GM18907 (cell line): ENCODE data around the gene RFX5.
"Not testable (repeated sequence)": the region's sequence is repeated elsewhere in the genome, so short reads cannot be mapped to it uniquely, and the experiment has no call there.

ENCODE experiments used
- ATAC-seq: cut with Tn5 transposase; IDR thresholded peaks from one replicate; pipeline ENCODE4 v1.9.1; 2021; ENCODE audit warnings: mild to moderate bottlenecking, moderate library complexity; ENCODE audit not compliant: unreplicated experiment

RFX5 gene

GRCh38 chr1:151346769-151347522 is at the start of gene RFX5:
Gene RFX5, minus strand, starts transcription at chr1:151347252. Its CDS starts 932 bp downstream, at chr1:151346320.
- peak; percentile 93 for ATAC-seq

- not testable (repeated sequence) for ATAC-seq
These were observed 49.2 kb upstream of the RFX5 start for GRCh38 chr1:151396265-151396664.

- no peak for ATAC-seq
These were observed 46.5 kb upstream of the RFX5 start for GRCh38 chr1:151393583-151393982.

- ATAC-seq: no peak
These were observed 44.1 kb upstream of the RFX5 start for GRCh38 chr1:151391079-151391563.

- not testable (repeated sequence) for ATAC-seq
These were observed 43.4 kb upstream of the RFX5 start for GRCh38 chr1:151390221-151391078.

DNA sequence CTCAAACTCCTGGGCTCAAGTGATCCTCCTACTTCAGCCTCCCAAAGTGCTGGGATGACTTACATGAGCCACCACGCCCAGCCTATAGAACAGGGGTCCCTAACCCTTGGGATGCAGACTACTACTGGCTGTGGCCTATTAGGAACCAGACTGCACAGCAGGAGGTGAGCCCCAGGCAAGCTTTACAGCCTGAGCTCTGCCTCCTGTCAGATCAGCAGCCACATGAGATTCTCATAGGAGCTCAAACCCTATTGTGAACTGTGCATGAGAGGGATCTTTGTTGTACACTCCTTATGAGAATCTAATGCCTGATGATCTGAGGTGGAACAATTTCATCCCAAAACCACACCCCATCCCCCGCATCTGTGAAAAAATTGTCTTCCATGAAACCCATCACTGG is 39.0 kb upstream of the RFX5 start:
- ATAC-seq: no peak

- ATAC-seq: no peak
These were observed 37.5 kb upstream of the RFX5 start for GRCh38 chr1:151384584-151384983.

GRCh38 chr1:151377150-151377884 is 30.3 kb upstream of the RFX5 start:
- ATAC-seq: no peak

DNA sequence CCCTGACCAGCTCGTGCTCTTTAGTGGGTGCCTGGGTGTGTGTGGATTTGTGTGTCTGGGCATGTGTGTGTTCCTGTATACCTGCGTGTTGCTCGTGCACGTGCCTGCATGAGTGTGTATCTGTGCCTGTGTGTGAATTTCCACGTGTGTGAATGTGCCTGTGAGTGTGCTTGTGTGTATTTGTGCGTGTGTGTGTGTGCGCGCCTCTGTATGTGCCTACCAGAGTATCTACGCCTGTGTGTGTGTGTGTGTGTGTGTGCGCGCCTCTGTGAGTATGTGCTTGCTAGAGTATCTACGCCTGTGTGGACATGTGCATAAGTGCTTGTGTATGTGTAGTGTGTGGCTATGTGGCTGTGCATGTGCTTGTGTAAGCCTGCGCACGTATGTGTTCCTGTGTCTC is 26.1 kb upstream of the RFX5 start:
- no peak for ATAC-seq

- no peak for ATAC-seq
These were observed 25.2 kb upstream of the RFX5 start, which contains the start of gene SELENBP1 for GRCh38 chr1:151372058-151372934. Gene SELENBP1, minus strand, starts transcription at chr1:151372705. Its CDS starts 64 bp downstream, at chr1:151372641.

GRCh38 chr1:151371370-151372057 is 24.5 kb upstream of the RFX5 start:
- ATAC-seq: no peak

DNA sequence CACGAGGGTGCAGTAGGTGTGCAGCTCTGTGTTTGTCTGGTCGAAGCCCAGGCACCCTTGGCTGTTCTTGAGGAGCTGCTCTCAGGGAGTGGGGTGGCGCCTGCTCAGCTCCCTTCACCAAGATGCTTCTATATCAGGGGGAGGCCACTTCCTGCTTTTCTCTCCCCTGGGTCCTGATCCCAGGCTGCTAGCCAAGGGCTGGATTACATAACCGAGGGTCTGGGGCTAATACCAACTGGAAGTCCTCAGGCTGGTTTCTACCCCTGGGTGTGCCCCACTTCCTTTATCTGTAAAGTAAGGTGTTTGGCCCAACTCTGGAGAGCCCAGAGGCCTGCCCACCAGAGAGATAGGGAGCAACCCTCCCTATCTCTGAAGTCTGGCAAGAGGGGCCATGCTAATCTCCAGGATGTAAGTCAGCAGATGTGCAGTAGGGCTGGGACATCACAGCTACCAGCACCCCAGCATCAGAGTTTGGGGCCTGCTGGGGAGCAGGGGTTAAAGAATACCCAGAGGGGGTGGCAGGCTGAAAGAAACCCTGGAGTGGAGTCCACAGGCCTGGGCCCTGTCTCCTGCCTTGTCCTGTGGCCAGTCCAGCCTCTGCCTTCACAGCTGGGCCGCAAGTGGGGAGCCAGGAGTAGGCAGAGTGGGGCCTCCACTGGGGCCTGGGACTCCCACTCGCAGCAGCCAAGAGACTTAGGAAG is 23.3 kb upstream of the RFX5 start:
- ATAC-seq: no peak

GRCh38 chr1:151369621-151370048 is 22.6 kb upstream of the RFX5 start:
- no peak for ATAC-seq

DNA sequence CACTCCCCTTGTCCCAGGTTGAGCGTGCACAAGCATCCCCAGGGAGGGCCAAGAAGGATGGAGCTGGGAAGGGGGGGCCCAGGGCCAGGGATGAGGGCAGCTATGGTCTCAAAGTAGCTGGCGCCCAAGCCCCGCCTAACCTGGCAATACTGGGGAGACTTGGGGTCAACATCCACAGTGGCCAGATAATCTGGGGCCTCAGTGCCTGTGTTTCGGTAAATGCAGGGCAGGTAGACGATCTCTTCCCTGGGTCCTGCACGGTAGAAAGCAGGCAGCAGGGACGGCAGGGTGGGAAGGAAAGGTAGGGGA is 22.2 kb upstream of the RFX5 start:
- ATAC-seq: no peak

GRCh38 chr1:151368393-151369301 is 21.6 kb upstream of the RFX5 start:
- ATAC-seq: no peak

GRCh38 chr1:151367658-151368392 is 20.8 kb upstream of the RFX5 start:
- ATAC-seq: no peak

GRCh38 chr1:151364996-151365395 is 17.9 kb upstream of the RFX5 start:
- no peak for ATAC-seq
